NB4 (cell line): ENCODE measurements around the gene TSPAN4.

ENCODE experiments used
- MYC ChIP-seq: IDR thresholded peaks from 2 replicates; pipeline ENCODE4 v1.6.1; 2011; ENCODE audit warnings: low read depth, low read length
- POLR2A ChIP-seq: IDR thresholded peaks from 2 replicates; pipeline ENCODE4 v1.6.1; 2011; ENCODE audit warnings: mild to moderate bottlenecking; ENCODE audit not compliant: insufficient read length; ENCODE audit errors: extremely low read depth
- TF ChIP-seq, protein P1 (sequence below): IDR thresholded peaks from one replicate; pipeline ENCODE4 v1.5.1; 2012; ENCODE audit warnings: low read depth, low read length
- TF ChIP-seq, protein P2 (sequence below): IDR thresholded peaks from 2 replicates; pipeline ENCODE4 v1.6.1; 2011; ENCODE audit warnings: low read depth, low read length

DNA sequence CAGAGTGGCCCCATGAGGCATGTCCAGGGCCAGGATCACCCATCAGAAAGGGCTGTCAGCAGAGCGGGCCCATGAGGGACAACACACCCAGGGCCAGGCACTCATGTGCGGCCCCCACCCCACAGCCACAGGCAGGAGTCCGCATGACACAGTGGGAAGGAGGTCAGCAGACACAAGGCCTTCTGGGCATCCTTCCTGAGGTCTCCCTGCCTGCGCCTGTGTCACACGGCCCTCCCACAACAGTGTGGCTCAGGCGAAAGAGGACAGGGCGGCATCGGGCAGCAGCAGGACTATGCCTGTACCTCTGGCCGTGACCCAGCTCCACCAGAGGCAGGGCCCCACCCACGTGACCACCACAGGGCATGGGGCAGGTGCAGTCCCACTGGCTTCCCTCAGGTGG is 40.9 kb downstream of the TSPAN4 start:
- TF ChIP-seq, protein P1, sequence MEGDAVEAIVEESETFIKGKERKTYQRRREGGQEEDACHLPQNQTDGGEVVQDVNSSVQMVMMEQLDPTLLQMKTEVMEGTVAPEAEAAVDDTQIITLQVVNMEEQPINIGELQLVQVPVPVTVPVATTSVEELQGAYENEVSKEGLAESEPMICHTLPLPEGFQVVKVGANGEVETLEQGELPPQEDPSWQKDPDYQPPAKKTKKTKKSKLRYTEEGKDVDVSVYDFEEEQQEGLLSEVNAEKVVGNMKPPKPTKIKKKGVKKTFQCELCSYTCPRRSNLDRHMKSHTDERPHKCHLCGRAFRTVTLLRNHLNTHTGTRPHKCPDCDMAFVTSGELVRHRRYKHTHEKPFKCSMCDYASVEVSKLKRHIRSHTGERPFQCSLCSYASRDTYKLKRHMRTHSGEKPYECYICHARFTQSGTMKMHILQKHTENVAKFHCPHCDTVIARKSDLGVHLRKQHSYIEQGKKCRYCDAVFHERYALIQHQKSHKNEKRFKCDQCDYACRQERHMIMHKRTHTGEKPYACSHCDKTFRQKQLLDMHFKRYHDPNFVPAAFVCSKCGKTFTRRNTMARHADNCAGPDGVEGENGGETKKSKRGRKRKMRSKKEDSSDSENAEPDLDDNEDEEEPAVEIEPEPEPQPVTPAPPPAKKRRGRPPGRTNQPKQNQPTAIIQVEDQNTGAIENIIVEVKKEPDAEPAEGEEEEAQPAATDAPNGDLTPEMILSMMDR: no peak
- TF ChIP-seq, protein P2, sequence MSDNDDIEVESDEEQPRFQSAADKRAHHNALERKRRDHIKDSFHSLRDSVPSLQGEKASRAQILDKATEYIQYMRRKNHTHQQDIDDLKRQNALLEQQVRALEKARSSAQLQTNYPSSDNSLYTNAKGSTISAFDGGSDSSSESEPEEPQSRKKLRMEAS: no peak
- no peak for TF ChIP-seq MYC
- TF ChIP-seq POLR2A: no peak
